Esophagus squamous epithelium (tissue), 5 donors: ENCODE results near the gene CEP135. TPM values are rescaled to one million over a fixed set of nuclear protein-coding genes. Genes with fewer than 3 reads are reported as not detected.

ENCODE experiments used
- DNase-seq: peaks from one replicate; lab custom pipeline; 2025; lab: John Stamatoyannopoulos, UW
- H3K27ac ChIP-seq, 4 donors: fragments of 200-600 bp; sonication (generic); one replicate each; pipeline ENCODE4 v1.5.1; 2016 to 2019; ENCODE audit warnings: mild to moderate bottlenecking in 1 of 4
- H3K27me3 ChIP-seq, 4 donors: fragments of 200-600 bp; sonication (generic); 1 replicate in 3 of 4; 2 replicates in 1 of 4; pipeline versions ENCODE4 v1.5.1 to v1.6.0; 2017 to 2021; ENCODE audit warnings: antibody characterized with exemption in 1 of 4
- H3K36me3 ChIP-seq, 3 donors: fragments of 200-600 bp; sonication (generic); one replicate each; pipeline ENCODE4 v1.5.1; 2016 to 2019
- H3K4me1 ChIP-seq, 3 donors: fragments of 200-600 bp; sonication (generic); one replicate each; pipeline ENCODE4 v1.5.1; 2017 to 2019
- H3K4me3 ChIP-seq, 4 donors: fragments of 200-600 bp; sonication (generic); 1 replicate in 3 of 4; 2 replicates in 1 of 4; pipeline ENCODE4 v1.5.1; 2016 to 2019; ENCODE audit warnings: mild to moderate bottlenecking in 2 of 4, moderate library complexity in 1 of 4
- H3K9me3 ChIP-seq, 3 donors: fragments of 200-600 bp; sonication (generic); one replicate each; pipeline ENCODE4 v1.5.1; 2016 to 2019
- CTCF ChIP-seq, 6 experiments: fragments of 450-650 bp in 4 of 6; fragments of 200-600 bp in 2 of 6; sonication (generic) in 2 of 6; IDR thresholded peaks; one replicate each; pipeline ENCODE4 v1.5.1; 2016 to 2019; ENCODE audit warnings: antibody characterized with exemption in 6 of 6, mild to moderate bottlenecking in 4 of 6, moderate library complexity in 4 of 6
- POLR2A ChIP-seq, 4 donors: fragments of 450-650 bp; IDR thresholded peaks; one replicate each; pipeline ENCODE4 v1.6.1; 2017; ENCODE audit warnings: antibody characterized with exemption in 4 of 4, mild to moderate bottlenecking in 4 of 4, moderate library complexity in 3 of 4
- WGBS, 2 donors: methylation state at CpG; one replicate each; pipeline ENCODE4 v1.1.5; 2018; 5-methylcytosine and 5-hydroxymethylcytosine counted together
- intact Hi-C: fragments of 100-400 bp; cut with DNase I; formaldehyde crosslinking; loops from one replicate; pipeline ENCODE4 v1.15.0; 2022
- total RNA-seq, 4 donors: library from RNA; depleted of rRNA; stranded (reverse); fragments of >200 nt; gene quantifications; one replicate each; pipeline ENCODE4 v1.1.0, GENCODE V29; 2016
- donor health status: DM: yes; HTN: yes; CAD: no.

CEP135 gene
- total RNA-seq, 4 donors from 2014 or later, result 2.3 to 8.4 (median 5.2) TPM

GRCh38 chr4:56080384-56080783 is 131.6 kb downstream of the CEP135 start:
- no peak for TF ChIP-seq POLR2A (IDR thresholded peaks at IDR 0.05)
- TF ChIP-seq CTCF (IDR thresholded peaks at IDR 0.05), result no peak
- H3K4me1 ChIP-seq, result no peaks in the 10 kb centered on the region
- DNase-seq, result no peak
- WGBS, 2 donors, result 73 to 78% methylated on average over 4 of the region's 4 CpGs
- no peak overlapping the region for H3K27ac ChIP-seq
- no peak overlapping the region for H3K4me3 ChIP-seq
- no peaks in the 10 kb centered on the region for H3K36me3 ChIP-seq
- H3K27me3 ChIP-seq, result no peaks in the 10 kb centered on the region
- intact Hi-C loops, result no loop called here
- no peaks in the 10 kb centered on the region for H3K9me3 ChIP-seq

- Histone ChIP-seq H3K27me3 (no peaks in the 10 kb centered on the region), H3K4me3 (no peak overlapping the region), H3K9me3 (no peaks in the 10 kb centered on the region), H3K36me3 (no peaks in the 10 kb centered on the region), H3K4me1 (no peaks in the 10 kb centered on the region), H3K27ac (no peak overlapping the region)
- intact Hi-C loops, result no loop called here
- no peak for DNase-seq
- TF ChIP-seq POLR2A (IDR thresholded peaks at IDR 0.05) (no peak), CTCF (IDR thresholded peaks at IDR 0.05) (no peak)
Measured at GRCh38 chr4:56082829-56083228, 134.1 kb downstream of the CEP135 start.

Other genes with a start within 250 kb of the CEP135 start
- not detected for gene EXOC1L, start 129.2 kb upstream of the CEP135 start, total RNA-seq
- 10 to 100 TPM; 28.5 to 43.7 (median 41.7) TPM for gene EXOC1, start 95.3 kb upstream of the CEP135 start, total RNA-seq